K562 (cell line): Measurements from ENCODE around the gene CSF1R. TPM values are rescaled to one million over a fixed set of nuclear protein-coding genes. Genes with fewer than 3 reads are reported as not detected.
"Not testable (repeated sequence)": the region's sequence is repeated elsewhere in the genome, so short reads cannot be mapped to it uniquely, and the experiment has no call there.

ENCODE experiments used
- ATAC-seq: fragments of 200-7000 bp; cut with Tn5 transposase; 3 replicates; pipeline ENCODE4 v1.9.1; 2020; ENCODE audit warnings: moderate library complexity
- BruUV-seq: library from RNA; stranded (reverse); fragments of 400-500 nt; replicated peaks from 2 replicates; lab custom pipeline; 2021; lab: Mats Ljungman, UMichigan
- CTCF ChIA-PET: fragments of 300-600 bp; formaldehyde crosslinking; extraction: SDS; loops from one replicate; lab custom pipeline; 2021; ENCODE audit warnings: low intra/inter-chr PET ratio; lab: Yijun Ruan, JAX
- POLR2A ChIA-PET: fragments of 300-600, 350-650 bp; sonication (Branson Sonifier 250); formaldehyde crosslinking; extraction: SDS; loops from one replicate; lab custom pipeline; 2021; ENCODE audit warnings: antibody characterized with exemption, inconsistent platforms; lab: Yijun Ruan, JAX
- DNase-seq, 4 experiments: peaks; one replicate each; pipeline versions ENCODE4 v3.0.0 to v3.0.0-alpha.2; 2011 to 2018; ENCODE audit warnings: low spot score in 3 of 4, mixed read lengths in 3 of 4; ENCODE audit errors: extremely low read depth in 1 of 4
- FAIRE-seq: peaks from 2 replicates; lab custom pipeline; 2011; peaks lifted over from hg19 to GRCh38; lab: Jason Lieb, UNC
- H2AFZ ChIP-seq: 2 replicates; pipeline ENCODE4 v1.6.0; 2011; ENCODE audit warnings: low read depth, low read length, control low read depth, inconsistent platforms
- H3K27ac ChIP-seq: fragments of 200-600 bp; 3 replicates; pipeline ENCODE4 v1.8.0; 2011; ENCODE audit warnings: low read depth, mild to moderate bottlenecking, control low read depth, inconsistent platforms, low read length, moderate library complexity, mixed read lengths; ENCODE audit errors: extremely low read depth
- H3K27me3 ChIP-seq, 2 experiments: fragments of 300-600 bp in 1 of 2; 2 replicates in 1 of 2; 3 replicates in 1 of 2; pipeline versions ENCODE4 v1.6.0 to v1.8.0; 2011; ENCODE audit warnings: inconsistent platforms in 2 of 2, low read length in 2 of 2, mild to moderate bottlenecking in 1 of 2, mixed read lengths in 1 of 2, moderate library complexity in 1 of 2; ENCODE audit not compliant: control insufficient read depth in 2 of 2, insufficient read depth in 2 of 2
- H3K36me3 ChIP-seq: fragments of 300-600 bp; 3 replicates; pipeline ENCODE4 v1.8.0; 2011; ENCODE audit warnings: mild to moderate bottlenecking, low read length, inconsistent platforms; ENCODE audit not compliant: control insufficient read depth, insufficient read depth
- H3K4me1 ChIP-seq, 2 experiments: fragments of 200-600 bp in 1 of 2; replicated peaks in 1 of 2; 2 replicates in 1 of 2; 3 replicates in 1 of 2; pipeline versions ENCODE4 v1.5.1 to v1.8.0; 2011; ENCODE audit warnings: inconsistent platforms in 2 of 2, low read length in 2 of 2, mild to moderate bottlenecking in 1 of 2, mixed read lengths in 1 of 2, moderate library complexity in 1 of 2; ENCODE audit not compliant: control insufficient read depth in 2 of 2, insufficient read depth in 2 of 2
- H3K4me2 ChIP-seq: 2 replicates; pipeline ENCODE4 v1.6.1; 2011; ENCODE audit warnings: low read length, control low read depth, inconsistent platforms, mixed read lengths; ENCODE audit not compliant: insufficient read depth
- H3K4me3 ChIP-seq: fragments of 200-600 bp; sonication (generic), shearing (Covaris generic); 2 replicates; pipeline ENCODE4 v1.5.1; 2016; ENCODE audit warnings: control low read depth, inconsistent platforms
- H3K79me2 ChIP-seq: fragments of 200-600 bp; 3 replicates; pipeline ENCODE4 v1.8.0; 2011; ENCODE audit warnings: low read length, inconsistent platforms; ENCODE audit not compliant: control insufficient read depth, insufficient read depth
- H3K9ac ChIP-seq, 2 experiments: 2 replicates each; pipeline versions ENCODE4 v1.6.0 to v1.6.1; 2011; ENCODE audit warnings: low read depth in 2 of 2, low read length in 2 of 2, control low read depth in 1 of 2, inconsistent platforms in 1 of 2, mild to moderate bottlenecking in 1 of 2, mixed read lengths in 1 of 2; ENCODE audit not compliant: insufficient read depth in 1 of 2
- H3K9me1 ChIP-seq: one replicate; pipeline ENCODE4 v1.6.0; 2011; ENCODE audit warnings: inconsistent platforms, mild to moderate bottlenecking, low read length, moderate library complexity; ENCODE audit not compliant: control insufficient read depth, insufficient read depth
- H3K9me3 ChIP-seq: replicated peaks from 2 replicates; pipeline ENCODE4 v1.5.1; 2011; ENCODE audit warnings: low read depth, low read length, inconsistent platforms; ENCODE audit not compliant: control insufficient read depth, insufficient read depth
- H4K20me1 ChIP-seq: replicated peaks from 2 replicates; pipeline ENCODE4 v1.6.1; 2011; ENCODE audit warnings: low read length, inconsistent platforms, mixed read lengths; ENCODE audit not compliant: control insufficient read depth, insufficient read depth
- GTF2E2 ChIP-seq: fragments of 200-800 bp; sonication (Bioruptor generic); IDR thresholded peaks from 2 replicates; pipeline ENCODE4 v1.6.1; 2016; ENCODE audit warnings: missing genetic modification characterization, missing compliant biosample characterization
- ILF3 ChIP-seq: fragments of 450-650 bp; IDR thresholded peaks from 2 replicates; pipeline ENCODE4 v1.6.1; 2018; ENCODE audit warnings: antibody characterized with exemption, mild to moderate bottlenecking, moderate library complexity, borderline replicate concordance
- JUND ChIP-seq, 2 experiments: IDR thresholded peaks; 2 replicates in 1 of 2; 3 replicates in 1 of 2; pipeline ENCODE4 v1.6.1; 2011; ENCODE audit warnings: borderline replicate concordance in 2 of 2, low read depth in 2 of 2, low read length in 2 of 2, improper control_type of control experiment in 1 of 2, missing biosample characterization in 1 of 2, missing genetic modification characterization in 1 of 2, missing genetic modification reagents in 1 of 2
- KAT2B ChIP-seq: IDR thresholded peaks from one replicate; pipeline ENCODE4 v1.6.1; 2012; ENCODE audit warnings: low read depth, mild to moderate bottlenecking, control low read depth, inconsistent platforms, low read length, moderate library complexity
- KDM2B ChIP-seq: fragments of 250-450 bp; sonication (Bioruptor Pico); IDR thresholded peaks from 2 replicates; pipeline ENCODE4 v1.8.0; 2021; ENCODE audit warnings: mild to moderate bottlenecking, moderate library complexity
- NR2C1 ChIP-seq, 2 experiments: fragments of 450-650 bp; IDR thresholded peaks; 2 replicates each; pipeline ENCODE4 v1.6.1; 2017; ENCODE audit warnings: mild to moderate bottlenecking in 2 of 2, antibody characterized with exemption in 1 of 2, inconsistent platforms in 1 of 2, missing compliant biosample characterization in 1 of 2, missing genetic modification characterization in 1 of 2
- NRF1 ChIP-seq, 2 experiments: fragments of 450-650 bp; IDR thresholded peaks in 1 of 2; conservative IDR thresholded peaks in 1 of 2; 2 replicates each; pipeline ENCODE4 v1.6.1; 2014; ENCODE audit warnings: mild to moderate bottlenecking in 2 of 2
- PCBP1 ChIP-seq: fragments of 200-400 bp; formaldehyde crosslinking; IDR thresholded peaks from 2 replicates; pipeline ENCODE4 v1.6.1; 2018; ENCODE audit warnings: mild to moderate bottlenecking, low read depth, low read length; ENCODE audit not compliant: poor library complexity, severe bottlenecking
- SNIP1 ChIP-seq: fragments of 450-650 bp; IDR thresholded peaks from 2 replicates; pipeline ENCODE4 v1.7.1; 2017; ENCODE audit warnings: low read depth, mild to moderate bottlenecking
- ZNF140 ChIP-seq: fragments of 250-450 bp; sonication (Bioruptor Pico); IDR thresholded peaks from 2 replicates; pipeline ENCODE4 v1.8.0; 2021; ENCODE audit warnings: moderate library complexity, mild to moderate bottlenecking, inconsistent platforms
- ZNF644 ChIP-seq: fragments of 200-800 bp; sonication (Bioruptor generic); IDR thresholded peaks from 2 replicates; pipeline ENCODE4 v1.6.1; 2016; ENCODE audit warnings: low read depth, missing genetic modification characterization, missing compliant biosample characterization
- WGBS: fragments of 100-300 bp; shearing (Covaris generic); methylation state at CpG from one replicate; pipeline ENCODE4 v1.1.6; 2016; ENCODE audit warnings: low coverage, mixed read lengths; ENCODE audit not compliant: insufficient coverage; ENCODE audit errors: missing lambda C conversion rate; 5-methylcytosine and 5-hydroxymethylcytosine counted together
- in situ Hi-C: fragments of 300-500 bp; cut with MboI; formaldehyde crosslinking; loops from 4 replicates; pipeline ENCODE4 v1.15.0; 2018; ENCODE audit warnings: inconsistent platforms, mixed read lengths
- intact Hi-C: fragments of 100-400 bp; cut with micrococcal nuclease; formaldehyde crosslinking; loops from 2 replicates; pipeline ENCODE4 v1.14.2; 2022
- polyA plus RNA-seq, 8 experiments: library from polyadenylated mRNA; depleted of rRNA in 4 of 8; stranded (reverse) in 5 of 8; unstranded in 3 of 8; fragments of >200 nt; fragmentation: Nextera tagmentation in 2 of 8; fragmentation: Illumina TruSeq in 1 of 8; extraction: Ambion mirVana in 2 of 8; extraction: Trizol in 1 of 8; gene quantifications; 2 replicates each; pipeline versions ENCODE4 v1.2.1 to v1.2.3, GENCODE V29; 2011 to 2014; ENCODE audit warnings: inconsistent platforms in 1 of 8, missing spikeins in 1 of 8
- total RNA-seq, 7 experiments: library from RNA; depleted of rRNA in 6 of 7; stranded (reverse); fragments of >200 nt in 6 of 7; fragmentation: Illumina TruSeq in 2 of 7; extraction: Trizol in 2 of 7; gene quantifications; 2 replicates each; pipeline versions ENCODE4 v1.2.1 to v1.2.3, GENCODE V29; 2011 to 2021; ENCODE audit warnings: low replicate concordance in 1 of 7

CSF1R gene
- total and polyA plus RNA-seq, 9 of the 15 experiments (the other 6 are each of a cell fraction or from before 2014, with no cell fraction given), result 0.03 to 0.64 (median 0.20) TPM; not detected in 6

- CTCF ChIA-PET, result no interaction called here
- WGBS, result 0% methylated on average over 6 of the region's 7 CpGs
- no peaks in the 10 kb centered on the region for H3K79me2 ChIP-seq
- peaks cover 0 to 3% of the 10 kb centered on the region in 2 experiments; a peak in 1 of 5 replicates for H3K4me1 ChIP-seq
- POLR2A ChIA-PET, result interaction anchor here (0.6 kb wide), 1 partner anchor 85 kb away, joined by 3 read pairs; no protein-coding TSS in a partner anchor
- no peak for TF ChIP-seq PCBP1
- TF ChIP-seq NRF1 (conservative IDR thresholded peaks at IDR 0.05 in 1 of 2, IDR thresholded peaks at IDR 0.05 in 1 of 2), result no peak
- TF ChIP-seq ILF3, result no peak
- no peak for TF ChIP-seq ZNF644 (tag)
- no peak for TF ChIP-seq KAT2B
- TF ChIP-seq KDM2B (CRISPR knock-in tag), result no peak
- no peak for TF ChIP-seq JUND (IDR thresholded peaks at IDR 0.05; ENCODE audit: borderline replicate concordance, low read depth, low read length)
- TF ChIP-seq JUND (tag; IDR thresholded peaks at IDR 0.05; ENCODE audit: borderline replicate concordance, low read depth, low read length), result no peak
- TF ChIP-seq NR2C1 (IDR thresholded peaks at IDR 0.05), result no peak
- TF ChIP-seq NR2C1 (tag; IDR thresholded peaks at IDR 0.05), result no peak
- no peak for TF ChIP-seq GTF2E2 (tag)
- TF ChIP-seq ZNF140 (CRISPR knock-in tag), result no peak
- no peak for TF ChIP-seq SNIP1
- DNase-seq (no peak), ATAC-seq (no peak), FAIRE-seq (no peak)
- in situ Hi-C loops (no loop called here), intact Hi-C loops (no loop called here)
- 0 out of 2 replicates have a peak, but pooled peaks cover 4% of the 10 kb centered on the region for H4K20me1 ChIP-seq
- H3K36me3 ChIP-seq, result no peaks in the 10 kb centered on the region
- H3K27me3 ChIP-seq, result peaks cover 41 to 59% of the 10 kb centered on the region in 2 experiments
- H3K9me3 ChIP-seq, result no peaks in the 10 kb centered on the region
- H3K27ac ChIP-seq, result no peak overlapping the region
- BruUV-seq, result no TSS peak
- H3K4me3 ChIP-seq, result no peak overlapping the region
- no peak overlapping the region for H2AFZ ChIP-seq
- H3K9me1 ChIP-seq, result no peaks in the 10 kb centered on the region
- no peak overlapping the region for H3K4me2 ChIP-seq
- no peak overlapping the region for H3K9ac ChIP-seq
Measured at GRCh38 chr5:150085191-150085912, 1.0 kb downstream of the CSF1R start.

- H3K9ac ChIP-seq, H3K4me1 ChIP-seq, H3K4me2 ChIP-seq, in situ Hi-C loops, CTCF ChIA-PET, H3K9me1 ChIP-seq, H3K9me3 ChIP-seq, H2AFZ ChIP-seq, H3K36me3 ChIP-seq, H3K4me3 ChIP-seq, H3K79me2 ChIP-seq, BruUV-seq, FAIRE-seq, H4K20me1 ChIP-seq, intact Hi-C loops, ATAC-seq, H3K27ac ChIP-seq, DNase-seq: not testable (repeated sequence)
- 3% methylated on average over 6 of the region's 6 CpGs for WGBS
- peaks cover 46 to 65% of the 10 kb centered on the region in 2 experiments for H3K27me3 ChIP-seq
- POLR2A ChIA-PET, result interaction anchor here (0.6 kb wide), 1 partner anchor 85 kb away, joined by 3 read pairs; no protein-coding TSS in a partner anchor
Measured at GRCh38 chr5:150084754-150085153, 1.6 kb downstream of the CSF1R start.
